ENCODE measurements around the gene E2F4.

DNA sequence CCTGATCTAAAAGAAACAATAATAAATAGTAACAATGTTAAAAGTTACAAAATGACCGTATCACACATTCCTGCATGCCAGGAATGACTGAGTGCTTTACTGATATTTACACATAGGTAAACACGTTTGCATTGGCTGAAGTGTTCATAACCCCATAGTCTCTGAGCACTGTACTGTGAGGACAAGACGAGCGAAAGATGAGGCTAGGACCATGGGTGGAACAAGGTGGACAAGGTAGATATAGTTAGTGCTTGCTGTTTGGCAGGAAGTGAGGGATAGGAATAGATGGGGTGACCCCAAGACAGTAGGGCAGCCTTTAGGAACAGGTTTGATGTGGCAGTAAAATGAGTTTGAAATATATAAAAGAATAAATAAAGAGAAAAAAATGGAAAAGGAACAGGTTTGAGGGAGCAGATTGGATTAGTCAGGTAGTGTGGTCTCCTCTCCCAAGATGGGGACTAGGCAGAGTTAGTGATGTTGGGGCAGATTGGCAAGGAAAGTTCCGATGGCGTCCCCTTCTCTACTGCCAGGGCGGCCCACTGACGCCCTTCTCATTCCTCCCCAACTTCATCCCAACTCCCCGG is 452 bp upstream of the E2F4 start:
- TF ChIP-seq, protein P1, sequence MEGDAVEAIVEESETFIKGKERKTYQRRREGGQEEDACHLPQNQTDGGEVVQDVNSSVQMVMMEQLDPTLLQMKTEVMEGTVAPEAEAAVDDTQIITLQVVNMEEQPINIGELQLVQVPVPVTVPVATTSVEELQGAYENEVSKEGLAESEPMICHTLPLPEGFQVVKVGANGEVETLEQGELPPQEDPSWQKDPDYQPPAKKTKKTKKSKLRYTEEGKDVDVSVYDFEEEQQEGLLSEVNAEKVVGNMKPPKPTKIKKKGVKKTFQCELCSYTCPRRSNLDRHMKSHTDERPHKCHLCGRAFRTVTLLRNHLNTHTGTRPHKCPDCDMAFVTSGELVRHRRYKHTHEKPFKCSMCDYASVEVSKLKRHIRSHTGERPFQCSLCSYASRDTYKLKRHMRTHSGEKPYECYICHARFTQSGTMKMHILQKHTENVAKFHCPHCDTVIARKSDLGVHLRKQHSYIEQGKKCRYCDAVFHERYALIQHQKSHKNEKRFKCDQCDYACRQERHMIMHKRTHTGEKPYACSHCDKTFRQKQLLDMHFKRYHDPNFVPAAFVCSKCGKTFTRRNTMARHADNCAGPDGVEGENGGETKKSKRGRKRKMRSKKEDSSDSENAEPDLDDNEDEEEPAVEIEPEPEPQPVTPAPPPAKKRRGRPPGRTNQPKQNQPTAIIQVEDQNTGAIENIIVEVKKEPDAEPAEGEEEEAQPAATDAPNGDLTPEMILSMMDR (IDR thresholded peaks at IDR 0.05): no peak
- TF ChIP-seq EZH2 (IDR thresholded peaks at IDR 0.05): no peak
- TF ChIP-seq EZH2phosphoT487 (IDR thresholded peaks at IDR 0.05): no peak

Measured in neural progenitor cell (in vitro differentiated cells).